B cell (primary cell): ENCODE data around the gene C2CD4C. TPM values are rescaled to one million over a fixed set of nuclear protein-coding genes. Genes with fewer than 3 reads are reported as not detected.

ENCODE experiments used
- ATAC-seq: fragments of 200-7000 bp; cut with Tn5 transposase; one replicate; pipeline ENCODE4 v1.10.0; 2021; ENCODE audit warnings: low read depth, mild to moderate bottlenecking, moderate number of reproducible peaks, moderate library complexity
- CTCF ChIA-PET: fragments of 350-600 bp; sonication (Branson Sonifier 250); formaldehyde crosslinking; loops from one replicate; lab custom pipeline; 2021; ENCODE audit warnings: antibody characterized with exemption, inconsistent platforms; lab: Charles Lee
- POLR2A ChIA-PET: fragments of 350-600 bp; sonication (Branson Sonifier 250); formaldehyde crosslinking; loops from one replicate; lab custom pipeline; 2021; ENCODE audit warnings: antibody characterized with exemption; lab: Charles Lee
- DNase-seq: peaks from one replicate; pipeline ENCODE4 v3.0.0; 2013
- H2AFZ ChIP-seq: 2 replicates; pipeline ENCODE4 v1.6.1; 2012; ENCODE audit warnings: mild to moderate bottlenecking, low read depth, low read length; ENCODE audit not compliant: insufficient read depth, poor library complexity, severe bottlenecking
- H3K27ac ChIP-seq, 2 donors: 1 replicate in 1 of 2; 2 replicates in 1 of 2; pipeline ENCODE4 v1.5.1; 2012 to 2013; ENCODE audit warnings: low read length in 2 of 2, mild to moderate bottlenecking in 2 of 2, moderate library complexity in 1 of 2
- H3K27me3 ChIP-seq, 4 experiments: fragments of 200-600 bp in 1 of 4; sonication (generic) in 1 of 4; replicated peaks in 1 of 4; 1 replicate in 2 of 4; 2 replicates in 2 of 4; pipeline versions ENCODE4 v1.6.1 to v1.7.0; 2013 to 2016; ENCODE audit warnings: low read length in 3 of 4, mild to moderate bottlenecking in 2 of 4, mixed read lengths in 1 of 4, moderate library complexity in 1 of 4; ENCODE audit not compliant: insufficient read depth in 4 of 4, control insufficient read depth in 3 of 4; ENCODE audit errors: control extremely low read depth in 1 of 4
- H3K36me3 ChIP-seq, 2 experiments: replicated peaks in 1 of 2; 1 replicate in 1 of 2; 2 replicates in 1 of 2; pipeline versions ENCODE4 v1.6.1 to v1.7.1; 2013; ENCODE audit warnings: low read length in 1 of 2; ENCODE audit not compliant: insufficient read depth in 2 of 2, control insufficient read depth in 1 of 2; ENCODE audit errors: control extremely low read depth in 1 of 2, extremely low read depth in 1 of 2
- H3K4me1 ChIP-seq, 2 donors: fragments of 200-600 bp in 1 of 2; sonication (generic) in 1 of 2; 1 replicate in 1 of 2; 2 replicates in 1 of 2; pipeline versions ENCODE4 v1.5.1 to v1.6.1; 2013 to 2017; ENCODE audit warnings: low read length in 2 of 2; ENCODE audit not compliant: control insufficient read depth in 2 of 2, insufficient read depth in 2 of 2
- H3K4me2 ChIP-seq: replicated peaks from 2 replicates; pipeline ENCODE3; 2012; ENCODE audit warnings: mild to moderate bottlenecking, low read depth, low read length; ENCODE audit not compliant: poor library complexity, severe bottlenecking
- H3K4me3 ChIP-seq, 5 experiments: fragments of 200-600 bp in 1 of 5; sonication (generic) in 1 of 5; 1 replicate in 3 of 5; 2 replicates in 2 of 5; pipeline versions ENCODE4 v1.5.1 to v1.7.0; 2011 to 2016; ENCODE audit warnings: low read length in 4 of 5, mild to moderate bottlenecking in 4 of 5, low read depth in 2 of 5, control low read depth in 1 of 5, moderate library complexity in 1 of 5; ENCODE audit not compliant: insufficient read depth in 1 of 5; ENCODE audit errors: control extremely low read depth in 1 of 5, extremely low read depth in 1 of 5
- H3K79me2 ChIP-seq: fragments of 200-600 bp; sonication (generic); one replicate; pipeline ENCODE4 v1.6.0; 2016; ENCODE audit warnings: low read length; ENCODE audit not compliant: control insufficient read depth, insufficient read depth
- H3K9ac ChIP-seq: fragments of 200-600 bp; sonication (generic); 2 replicates; pipeline ENCODE4 v1.6.1; 2017; ENCODE audit warnings: mild to moderate bottlenecking, low read length, moderate library complexity
- H3K9me3 ChIP-seq, 3 donors: one replicate each; pipeline versions ENCODE4 v1.6.1 to v1.7.1; 2013; ENCODE audit warnings: low read length in 2 of 3; ENCODE audit not compliant: control insufficient read depth in 2 of 3, insufficient read depth in 1 of 3; ENCODE audit errors: control extremely low read depth in 1 of 3
- H4K20me1 ChIP-seq: 2 replicates; pipeline ENCODE4 v1.6.0; 2012; ENCODE audit warnings: mild to moderate bottlenecking, low read length; ENCODE audit not compliant: insufficient read depth, control insufficient read depth, poor library complexity, severe bottlenecking
- H3K27ac Mint-ChIP-seq: one replicate; pipeline ENCODE4 v1.8.0; 2021; ENCODE audit warnings: mixed read lengths
- H3K27me3 Mint-ChIP-seq: one replicate; pipeline ENCODE4 v1.8.0; 2021; ENCODE audit warnings: mixed read lengths
- H3K4me1 Mint-ChIP-seq: one replicate; pipeline ENCODE4 v1.8.0; 2021; ENCODE audit warnings: mixed read lengths
- H3K4me3 Mint-ChIP-seq: one replicate; pipeline ENCODE4 v1.8.0; 2021; ENCODE audit warnings: mixed read lengths
- H3K9me3 Mint-ChIP-seq: one replicate; pipeline ENCODE4 v1.8.0; 2022; ENCODE audit warnings: mixed read lengths; ENCODE audit not compliant: insufficient read depth
- CTCF ChIP-seq: fragments of 200-600 bp; IDR thresholded peaks from one replicate; pipeline ENCODE4 v1.8.0; 2022; ENCODE audit warnings: antibody characterized with exemption, mild to moderate bottlenecking
- EZH2 ChIP-seq: IDR thresholded peaks from 2 replicates; pipeline ENCODE4 v1.6.1; 2012; ENCODE audit warnings: borderline replicate concordance, low read depth, mild to moderate bottlenecking, moderate library complexity, low read length; ENCODE audit not compliant: insufficient read depth, poor library complexity, severe bottlenecking
- WGBS: methylation state at CpG from one replicate; pipeline ENCODE4 v1.1.5; 2013; ENCODE audit warnings: missing lambda C conversion rate; ENCODE audit not compliant: insufficient coverage; 5-methylcytosine and 5-hydroxymethylcytosine counted together
- intact Hi-C: fragments of 100-400 bp; cut with micrococcal nuclease; formaldehyde crosslinking; loops from one replicate; pipeline ENCODE4 v1.10.0; 2022
- polyA plus RNA-seq: library from polyadenylated mRNA; depleted of rRNA; stranded (reverse); fragments of >200 nt; gene quantifications from 2 replicates; pipeline ENCODE4 v1.2.3, GENCODE V29; 2012
- total RNA-seq, 2 donors: library from RNA; stranded (reverse); fragments of 120-200 nt in 1 of 2; gene quantifications; 1 replicate in 1 of 2; 2 replicates in 1 of 2; pipeline versions ENCODE4 v1.2.3 to v1.2.4, GENCODE V29; 2013 to 2022

The C2CD4C gene
- total and polyA plus RNA-seq, 2 donors (not counting 1 experiment from before 2014, with no cell fraction given): not detected

- H3K79me2 ChIP-seq: no peaks in the 10 kb centered on the region
- H3K9me3 Mint-ChIP-seq: no peaks in the 10 kb centered on the region
- H2AFZ ChIP-seq: no peak overlapping the region
- POLR2A ChIA-PET: no interaction called here
- H3K27me3 Mint-ChIP-seq: no peaks in the 10 kb centered on the region
- H3K36me3 ChIP-seq: no peaks in the 10 kb centered on the region
- H3K4me1 Mint-ChIP-seq: no peaks in the 10 kb centered on the region
- WGBS: 83% methylated on average over 40 of the region's 40 CpGs
- no peaks in the 10 kb centered on the region for H4K20me1 ChIP-seq
- CTCF ChIA-PET: no interaction called here
- H3K27ac ChIP-seq: no peak overlapping the region
- H3K4me3 Mint-ChIP-seq: no peak overlapping the region
- peaks cover 0 to 18% (median 0%) of the 10 kb centered on the region in 3 donors for H3K9me3 ChIP-seq
- no peak for ATAC-seq
- intact Hi-C loops: no loop called here
- no peak overlapping the region for H3K9ac ChIP-seq
- no peaks in the 10 kb centered on the region for H3K4me1 ChIP-seq
- no peak for DNase-seq
- H3K4me3 ChIP-seq: no peak overlapping the region
- no peak for TF ChIP-seq EZH2
- TF ChIP-seq CTCF: no peak
- H3K27ac Mint-ChIP-seq: no peak overlapping the region
- no peaks in the 10 kb centered on the region for H3K27me3 ChIP-seq
- H3K4me2 ChIP-seq: no peak overlapping the region
These were observed 13.4 kb upstream of the C2CD4C start for GRCh38 chr19:422213-422916.

GRCh38 chr19:419721-420515 is 11.0 kb upstream of the C2CD4C start:
- CTCF ChIA-PET: no interaction called here
- H3K4me2 ChIP-seq: no peak overlapping the region
- Mint-ChIP-seq H3K4me3 (no peak overlapping the region), H3K27ac (no peak overlapping the region), H3K27me3 (no peaks in the 10 kb centered on the region), H3K4me1 (no peaks in the 10 kb centered on the region), H3K9me3 (no peaks in the 10 kb centered on the region)
- no peak overlapping the region for H3K9ac ChIP-seq
- no peak overlapping the region for H3K4me3 ChIP-seq
- no peaks in the 10 kb centered on the region for H4K20me1 ChIP-seq
- intact Hi-C loops: no loop called here
- POLR2A ChIA-PET: no interaction called here
- H3K79me2 ChIP-seq: no peaks in the 10 kb centered on the region
- ATAC-seq: no peak
- DNase-seq: no peak
- no peaks in the 10 kb centered on the region for H3K36me3 ChIP-seq
- no peak overlapping the region for H2AFZ ChIP-seq
- WGBS: 81% methylated on average over 24 of the region's 31 CpGs
- H3K27me3 ChIP-seq: no peaks in the 10 kb centered on the region
- no peak overlapping the region for H3K27ac ChIP-seq
- TF ChIP-seq EZH2 (no peak), CTCF (no peak)
- no peaks in the 10 kb centered on the region for H3K4me1 ChIP-seq
- H3K9me3 ChIP-seq: peaks cover 0 to 8% (median 0%) of the 10 kb centered on the region in 3 donors
